HL-60 (cell line): ENCODE results near the gene GRXCR2.

Experiments used
- DNase-seq, 2 experiments: peaks; one replicate each; pipeline ENCODE4 v3.0.0-alpha.2; 2010 to 2020; ENCODE audit warnings: low read depth in 1 of 2, low spot score in 1 of 2
- H3K27ac ChIP-seq: fragments of 250-450 bp; sonication (Bioruptor Pico); replicated peaks from 2 replicates; pipeline ENCODE4 v1.5.1; 2020; ENCODE audit warnings: mild to moderate bottlenecking, moderate library complexity
- H3K27me3 ChIP-seq: fragments of 250-450 bp; sonication (Bioruptor Pico); 2 replicates; pipeline ENCODE4 v1.5.1; 2021; ENCODE audit warnings: mild to moderate bottlenecking, moderate library complexity; ENCODE audit not compliant: insufficient read depth, poor library complexity, severe bottlenecking
- H3K4me3 ChIP-seq: replicated peaks from 2 replicates; pipeline ENCODE4 v1.5.1; 2011; ENCODE audit warnings: mild to moderate bottlenecking, control low read depth, low read length; ENCODE audit not compliant: insufficient read depth
- CTCF ChIP-seq: IDR thresholded peaks from one replicate; pipeline ENCODE4 v1.5.1; 2011; ENCODE audit warnings: low read length, control low read depth, inconsistent platforms; ENCODE audit not compliant: insufficient read depth
- GABPA ChIP-seq: IDR thresholded peaks from 2 replicates; pipeline ENCODE4 v1.6.1; 2012; ENCODE audit warnings: low read depth
- POLR2AphosphoS5 ChIP-seq: IDR thresholded peaks from 2 replicates; pipeline ENCODE4 v1.6.1; 2012; ENCODE audit warnings: low read depth
- REST ChIP-seq: IDR thresholded peaks from 2 replicates; pipeline ENCODE4 v1.6.1; 2012; ENCODE audit warnings: low read depth; ENCODE audit not compliant: insufficient replicate concordance
- SPI1 ChIP-seq: IDR thresholded peaks from 2 replicates; pipeline ENCODE4 v1.6.1; 2012; ENCODE audit warnings: low read depth, mild to moderate bottlenecking, borderline replicate concordance
- long read RNA-seq: library from polyadenylated mRNA; unstranded; transcript quantifications from one replicate; pipeline ENCODE4 v2.0.0, GENCODE V29; 2020

GRXCR2 gene
- long read RNA-seq, result 0 reads

- Histone ChIP-seq H3K27ac (no peak within 1 kb of the TSS), H3K27me3 (no peaks in the 10 kb centered on the region), H3K4me3 (no peak within 1 kb of the TSS)
- DNase-seq, result no peak
- no peak for TF ChIP-seq GABPA
- no peak for TF ChIP-seq SPI1
- TF ChIP-seq POLR2AphosphoS5, result no peak
- TF ChIP-seq CTCF, result no peak
- no peak for TF ChIP-seq REST
Observed at GRCh38 chr5:145872914-145873313, at the start of gene GRXCR2. GRXCR2 (minus strand) TSS chr5:145873014; CDS start chr5:145872968, 46 bp downstream.

GRCh38 chr5:145922059-145922458 is 49.2 kb upstream of the GRXCR2 start:
- Histone ChIP-seq H3K4me3 (no peak overlapping the region), H3K27ac (no peak overlapping the region), H3K27me3 (no peaks in the 10 kb centered on the region)
- TF ChIP-seq REST, result no peak
- TF ChIP-seq CTCF, result no peak
- no peak for TF ChIP-seq POLR2AphosphoS5
- TF ChIP-seq SPI1, result no peak
- TF ChIP-seq GABPA, result no peak
- no peak for DNase-seq

GRCh38 chr5:145921211-145921610 is 48.4 kb upstream of the GRXCR2 start:
- no peak for DNase-seq
- Histone ChIP-seq H3K4me3 (no peak overlapping the region), H3K27me3 (no peaks in the 10 kb centered on the region), H3K27ac (no peak overlapping the region)
- TF ChIP-seq REST (no peak), SPI1 (no peak), POLR2AphosphoS5 (no peak), GABPA (no peak), CTCF (no peak)
